MCF 10A (cell line): ENCODE measurements around the gene RRAGD. TPM values are rescaled to one million over a fixed set of nuclear protein-coding genes. Genes with fewer than 3 reads are reported as not detected.

ENCODE experiments used
- BruUV-seq: library from RNA; stranded (reverse); fragments of 400-500 nt; replicated peaks from 2 replicates; lab custom pipeline; 2021; lab: Mats Ljungman, UMichigan
- CTCF ChIA-PET: fragments of 300-600 bp; sonication (Branson Sonifier 250); formaldehyde crosslinking; extraction: SDS; loops from one replicate; lab custom pipeline; 2021; ENCODE audit warnings: antibody characterized with exemption, inconsistent platforms; lab: Yijun Ruan, JAX
- POLR2A ChIA-PET: fragments of 300-600, 350-650 bp; sonication (Branson Sonifier 250); formaldehyde crosslinking; extraction: SDS; loops from one replicate; lab custom pipeline; 2020; ENCODE audit warnings: antibody characterized with exemption, inconsistent platforms; lab: Yijun Ruan, JAX
- DNase-seq: peaks from one replicate; pipeline ENCODE4 v3.0.0-alpha.2; 2018; ENCODE audit not compliant: unreplicated experiment
- H3K27ac Mint-ChIP-seq: one replicate; pipeline ENCODE4 v1.8.0; 2022; ENCODE audit warnings: mild to moderate bottlenecking, low read depth, mixed read lengths; ENCODE audit not compliant: unreplicated experiment
- H3K27me3 Mint-ChIP-seq: one replicate; pipeline ENCODE4 v1.8.0; 2022; ENCODE audit warnings: mixed read lengths; ENCODE audit not compliant: insufficient read depth, unreplicated experiment
- H3K36me3 Mint-ChIP-seq: one replicate; pipeline ENCODE4 v1.8.0; 2022; ENCODE audit warnings: mild to moderate bottlenecking, moderate library complexity, mixed read lengths; ENCODE audit not compliant: insufficient read depth, unreplicated experiment
- H3K4me1 Mint-ChIP-seq: one replicate; pipeline ENCODE4 v1.8.0; 2022; ENCODE audit warnings: mixed read lengths; ENCODE audit not compliant: insufficient read depth, unreplicated experiment
- H3K4me3 Mint-ChIP-seq: one replicate; pipeline ENCODE4 v1.8.0; 2022; ENCODE audit warnings: mild to moderate bottlenecking, moderate library complexity, mixed read lengths; ENCODE audit not compliant: unreplicated experiment
- H3K9me3 Mint-ChIP-seq: one replicate; pipeline ENCODE4 v1.8.0; 2022; ENCODE audit warnings: mixed read lengths; ENCODE audit not compliant: unreplicated experiment
- CTCF ChIP-seq: fragments of 200-600 bp; IDR thresholded peaks from one replicate; pipeline ENCODE4 v1.8.0; 2022; ENCODE audit warnings: antibody characterized with exemption, mild to moderate bottlenecking; ENCODE audit not compliant: unreplicated experiment
- intact Hi-C: fragments of 100-400 bp; cut with micrococcal nuclease; formaldehyde crosslinking; loops from 2 replicates; pipeline ENCODE4 v1.14.1; 2022
- total RNA-seq: library from RNA; stranded (reverse); gene quantifications from 2 replicates; pipeline ENCODE4 v1.2.3, GENCODE V29; 2022

The RRAGD gene
- total RNA-seq, 1 experiment from 2014 or later, result 0.33 TPM

- BruUV-seq, result no TSS peak
- Mint-ChIP-seq H3K4me1 (no peaks in the 10 kb centered on the region), H3K36me3 (peaks cover 24% of the 10 kb centered on the region), H3K27ac (no peak overlapping the region), H3K4me3 (no peak overlapping the region), H3K27me3 (no peaks in the 10 kb centered on the region), H3K9me3 (no peaks in the 10 kb centered on the region)
- DNase-seq, result no peak
- intact Hi-C loops, result no loop called here
- CTCF ChIA-PET, result interaction anchor here (0.6 kb wide), 1 partner anchor 324 kb away, joined by 3 read pairs; no protein-coding TSS in a partner anchor
- POLR2A ChIA-PET, result interaction anchor here (0.6 kb wide), 1 partner anchor 487 kb away, joined by 3 read pairs; no protein-coding TSS in a partner anchor
- TF ChIP-seq CTCF, result no peak
These were observed 87.8 kb downstream of the RRAGD start for GRCh38 chr6:89324304-89324703.

- Mint-ChIP-seq H3K4me1 (no peaks in the 10 kb centered on the region), H3K36me3 (peaks cover 16% of the 10 kb centered on the region), H3K9me3 (no peaks in the 10 kb centered on the region), H3K27ac (no peak overlapping the region), H3K4me3 (no peak overlapping the region), H3K27me3 (no peaks in the 10 kb centered on the region)
- ChIA-PET CTCF (interaction anchor here (0.6 to 0.7 kb wide), 2 partner anchors 25 to 206 kb away, joined by 3 read pairs; partner anchors contain the start of gene SRSF12), POLR2A (interaction anchor here (0.7 kb wide), 1 partner anchor 1734 kb away, joined by 3 read pairs; no protein-coding TSS in a partner anchor)
- no peak for DNase-seq
- TF ChIP-seq CTCF, result no peak
- BruUV-seq, result no TSS peak
- intact Hi-C loops, result no loop called here
These were observed 88.5 kb downstream of the RRAGD start for GRCh38 chr6:89323511-89323971.

- no peaks in the 10 kb centered on the region for H3K27me3 Mint-ChIP-seq
- no peak overlapping the region for H3K4me3 Mint-ChIP-seq
- intact Hi-C loops, result no loop called here
- no peaks in the 10 kb centered on the region for H3K9me3 Mint-ChIP-seq
- no peaks in the 10 kb centered on the region for H3K4me1 Mint-ChIP-seq
- ChIA-PET POLR2A (no interaction called here), CTCF (interaction anchor here (0.6 to 1.0 kb wide), 3 partner anchors 15 to 721 kb away, joined by 3 to 5 read pairs (median 3); no protein-coding TSS in a partner anchor)
- no peaks in the 10 kb centered on the region for H3K36me3 Mint-ChIP-seq
- no TSS peak for BruUV-seq
- DNase-seq, result no peak
- TF ChIP-seq CTCF, result no peak
- H3K27ac Mint-ChIP-seq, result no peak overlapping the region
These were observed 90.7 kb downstream of the RRAGD start for GRCh38 chr6:89321131-89321970.

- TF ChIP-seq CTCF, result no peak
- POLR2A ChIA-PET, result no interaction called here
- no peaks in the 10 kb centered on the region for H3K36me3 Mint-ChIP-seq
- no peak overlapping the region for H3K4me3 Mint-ChIP-seq
- intact Hi-C loops, result no loop called here
- no TSS peak for BruUV-seq
- no peak for DNase-seq
- no peak overlapping the region for H3K27ac Mint-ChIP-seq
- no peaks in the 10 kb centered on the region for H3K4me1 Mint-ChIP-seq
- no peaks in the 10 kb centered on the region for H3K27me3 Mint-ChIP-seq
- H3K9me3 Mint-ChIP-seq, result no peaks in the 10 kb centered on the region
- CTCF ChIA-PET, result interaction anchor here (0.6 kb wide), 1 partner anchor 14 kb away, joined by 3 read pairs; no protein-coding TSS in a partner anchor
These were observed 92.0 kb downstream of the RRAGD start for GRCh38 chr6:89320012-89320559.
